Heart left ventricle (tissue), 16 donors: ENCODE results near the gene ITGBL1. TPM values are rescaled to one million over a fixed set of nuclear protein-coding genes. Genes with fewer than 3 reads are reported as not detected.

Experiments used
- ATAC-seq, 4 donors: fragments of 200-7000 bp; cut with Tn5 transposase; one replicate each; pipeline ENCODE4 v1.9.1; 2020 to 2022; ENCODE audit warnings: moderate library complexity in 4 of 4, mild to moderate bottlenecking in 3 of 4, moderate number of reproducible peaks in 1 of 4
- DNase-seq, 5 donors: peaks; one replicate each; pipeline ENCODE4 v3.0.0-alpha.2; 2020
- H3K27ac ChIP-seq, 12 donors: fragments of 200-600 bp; sonication (generic) in 4 of 12; one replicate each; pipeline versions ENCODE4 v1.5.0 to v1.8.0; 2016 to 2022; ENCODE audit warnings: mild to moderate bottlenecking in 2 of 12
- H3K27me3 ChIP-seq, 9 donors: fragments of 200-600 bp; sonication (generic) in 2 of 9; one replicate each; pipeline versions ENCODE4 v1.5.1 to v1.8.0; 2016 to 2022; ENCODE audit warnings: mild to moderate bottlenecking in 3 of 9
- H3K36me3 ChIP-seq, 9 donors: fragments of 200-600 bp; sonication (generic) in 2 of 9; one replicate each; pipeline versions ENCODE4 v1.5.0 to v1.8.0; 2018 to 2022; ENCODE audit warnings: mild to moderate bottlenecking in 2 of 9
- H3K4me1 ChIP-seq, 12 donors: fragments of 200-600 bp; sonication (generic) in 4 of 12; one replicate each; pipeline versions ENCODE4 v1.5.0 to v1.8.0; 2016 to 2022; ENCODE audit warnings: mild to moderate bottlenecking in 3 of 12
- H3K4me3 ChIP-seq, 12 donors: fragments of 200-600 bp; sonication (generic) in 4 of 12; one replicate each; pipeline versions ENCODE4 v1.5.0 to v1.8.0; 2017 to 2022; ENCODE audit warnings: mild to moderate bottlenecking in 9 of 12, moderate library complexity in 4 of 12
- H3K9me3 ChIP-seq, 12 donors: fragments of 200-600 bp; sonication (generic) in 4 of 12; one replicate each; pipeline versions ENCODE4 v1.5.0 to v1.8.0; 2016 to 2022; ENCODE audit warnings: mild to moderate bottlenecking in 1 of 12
- POLR2A ChIP-seq, 2 donors: fragments of 450-650 bp; IDR thresholded peaks; one replicate each; pipeline ENCODE4 v1.6.1; 2017; ENCODE audit warnings: antibody characterized with exemption in 2 of 2, mild to moderate bottlenecking in 2 of 2, moderate library complexity in 2 of 2
- WGBS, 4 donors: extraction: QIAGEN DNeasy Blood & Tissue Kit in 2 of 4; methylation state at CpG; one replicate each; pipeline versions ENCODE4 v1.1.5 to v1.1.7; 2013 to 2018; 5-methylcytosine and 5-hydroxymethylcytosine counted together
- intact Hi-C, 10 donors: fragments of 100-400 bp; cut with DNase I; formaldehyde crosslinking; loops; one replicate each; pipeline versions ENCODE4 v1.11.1 to v1.14.2; 2022
- polyA plus RNA-seq, 2 donors: library from polyadenylated mRNA; stranded (reverse); fragments of 200-250 nt; gene quantifications; one replicate each; pipeline ENCODE4 v1.2.3, GENCODE V29; 2013
- total RNA-seq, 9 donors: library from RNA; depleted of rRNA in 2 of 9; stranded (reverse); fragments of >200 nt in 2 of 9; fragmentation: NEBNext Ultra II Directional in 3 of 9; extraction: Animal tissue kit (Norgen Biotek cat#: 25700) in 3 of 9; gene quantifications; one replicate each; pipeline versions ENCODE4 v1.1.0 to v1.2.4, GENCODE V29; 2016 to 2023
- TF ChIP-seq, protein P1 (sequence below), 12 donors: fragments of 200-600 bp; sonication (generic) in 4 of 12; IDR thresholded peaks; one replicate each; pipeline versions ENCODE4 v1.5.0 to v1.8.0; 2018 to 2022; ENCODE audit warnings: antibody characterized with exemption in 12 of 12, mild to moderate bottlenecking in 5 of 12
- donor health status: ischemic (EF 13 %, LVEDD 7.1; RV severe dilation, severe dysfunction).
- donor health status: healthy with polysubstance abuse.
- donor health status: DM: no; HTN: yes; CAD: no.
- donor health status: DM: no; HTN: no; CAD: no.
- donor health status: ischemic (EF 25% LVEDD 6.9; RV normal size, moderate dysfunction).
- donor health status: ischemic (EF 25% LVEDD 5.7; RV mildly dilated, moderate dysfunction).
- donor health status: healthy.
- donor health status: DM: yes; HTN: yes; CAD: no.
- donor health status: ischemic (EF 35%, LVEDD 5.7; RV mildly dilated, moderate dysfunction).
- donor health status: nonischemic (EF 11% LVEDD 7.7; RV severe dilation, severe dysfunction).
- donor health status: DM: yes; HTN: yes; CAD: no.
- donor health status: PGD.
- donor health status: ischemic (EF 29% LVEDD 5.4; RV normal size, mild dysfunction).
- donor health status: nonischemic (EF 23%, LVEDD 6.1; RV moderate dilation, normal function).

ITGBL1 gene
- total and polyA plus RNA-seq, 11 donors = 0.15 to 5.9 (median 2.5) TPM

DNA sequence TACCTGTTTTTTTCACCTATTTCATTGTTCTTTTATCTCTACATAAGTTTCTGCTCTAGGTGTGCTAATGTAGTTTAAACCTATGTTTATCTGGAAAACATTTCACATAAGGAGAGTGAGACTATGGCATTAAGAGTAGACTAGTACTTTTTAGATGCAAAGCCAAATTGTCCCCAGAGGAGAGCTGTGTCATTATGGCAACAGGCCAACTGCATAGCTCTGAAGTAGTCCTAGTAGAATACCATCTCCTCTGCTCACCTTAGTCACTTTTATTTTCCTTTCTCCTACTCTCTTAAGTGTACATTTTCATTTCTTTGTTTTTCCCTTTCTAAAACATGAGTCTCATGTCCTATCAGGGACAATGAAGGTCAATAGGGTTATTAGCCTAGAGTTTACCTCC lies 123.1 kb downstream of the ITGBL1 start:
- no peaks in the 10 kb centered on the region for H3K36me3 ChIP-seq
- DNase-seq (no peak), ATAC-seq (no peak)
- intact Hi-C loops = no loop called here
- no peaks in the 10 kb centered on the region for H3K27me3 ChIP-seq
- no peak overlapping the region for H3K27ac ChIP-seq
- TF ChIP-seq POLR2A (IDR thresholded peaks at IDR 0.05) = no peak
- TF ChIP-seq, protein P1, sequence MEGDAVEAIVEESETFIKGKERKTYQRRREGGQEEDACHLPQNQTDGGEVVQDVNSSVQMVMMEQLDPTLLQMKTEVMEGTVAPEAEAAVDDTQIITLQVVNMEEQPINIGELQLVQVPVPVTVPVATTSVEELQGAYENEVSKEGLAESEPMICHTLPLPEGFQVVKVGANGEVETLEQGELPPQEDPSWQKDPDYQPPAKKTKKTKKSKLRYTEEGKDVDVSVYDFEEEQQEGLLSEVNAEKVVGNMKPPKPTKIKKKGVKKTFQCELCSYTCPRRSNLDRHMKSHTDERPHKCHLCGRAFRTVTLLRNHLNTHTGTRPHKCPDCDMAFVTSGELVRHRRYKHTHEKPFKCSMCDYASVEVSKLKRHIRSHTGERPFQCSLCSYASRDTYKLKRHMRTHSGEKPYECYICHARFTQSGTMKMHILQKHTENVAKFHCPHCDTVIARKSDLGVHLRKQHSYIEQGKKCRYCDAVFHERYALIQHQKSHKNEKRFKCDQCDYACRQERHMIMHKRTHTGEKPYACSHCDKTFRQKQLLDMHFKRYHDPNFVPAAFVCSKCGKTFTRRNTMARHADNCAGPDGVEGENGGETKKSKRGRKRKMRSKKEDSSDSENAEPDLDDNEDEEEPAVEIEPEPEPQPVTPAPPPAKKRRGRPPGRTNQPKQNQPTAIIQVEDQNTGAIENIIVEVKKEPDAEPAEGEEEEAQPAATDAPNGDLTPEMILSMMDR (IDR thresholded peaks at IDR 0.05) = no peak
- no peak overlapping the region for H3K4me3 ChIP-seq
- H3K4me1 ChIP-seq = no peaks in the 10 kb centered on the region
- no peaks in the 10 kb centered on the region for H3K9me3 ChIP-seq

DNA sequence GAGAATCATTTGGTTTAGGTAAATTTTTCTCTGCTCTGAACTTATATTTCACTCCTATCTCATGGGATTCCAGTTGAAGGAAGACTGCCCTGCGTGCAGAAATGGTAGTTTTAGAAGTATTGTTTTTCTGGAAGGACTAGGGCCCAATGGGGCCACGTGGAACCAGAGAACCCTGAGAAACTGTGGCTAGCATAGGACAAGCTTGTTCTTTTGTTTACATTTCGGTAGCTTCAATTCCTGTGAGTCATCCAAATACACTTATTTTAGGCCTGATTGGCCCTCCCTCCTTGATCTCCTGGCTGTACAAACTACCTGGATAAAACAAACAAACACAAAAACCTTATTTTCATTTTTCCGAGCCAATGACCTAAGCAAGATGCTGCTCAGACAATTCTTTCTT lies 124.0 kb downstream of the ITGBL1 start:
- ATAC-seq = peak in 1 of 4 donors; percentile 58
- no peaks in the 10 kb centered on the region for H3K4me1 ChIP-seq
- 52 to 61% (median 55%) methylated on average over 4 of the region's 4 CpGs for WGBS, 4 donors

DNA sequence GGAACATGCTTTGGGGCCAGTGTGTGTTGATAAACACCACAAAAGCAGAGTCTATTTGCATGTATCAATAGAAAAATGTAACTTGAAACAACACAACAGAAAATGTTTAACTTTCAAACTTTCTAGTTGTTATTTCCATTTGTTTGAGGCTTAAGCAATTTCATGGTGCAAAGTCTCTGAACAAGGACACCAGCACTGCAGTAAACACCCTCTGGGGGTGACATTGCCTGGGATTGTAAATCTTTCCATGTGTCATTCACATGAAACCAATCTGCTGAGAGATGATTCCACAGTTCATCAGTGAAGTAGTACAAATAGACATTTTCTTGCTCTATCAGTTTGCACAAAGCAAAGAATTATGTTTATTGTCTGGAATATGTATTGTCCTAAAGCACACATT lies 124.5 kb downstream of the ITGBL1 start:
- H3K4me3 ChIP-seq = no peak overlapping the region
- DNase-seq (no peak), ATAC-seq (no peak)
- H3K27me3 ChIP-seq = no peaks in the 10 kb centered on the region
- H3K27ac ChIP-seq = no peak overlapping the region
- H3K36me3 ChIP-seq = no peaks in the 10 kb centered on the region
- TF ChIP-seq, protein P1 (IDR thresholded peaks at IDR 0.05) = no peak
- TF ChIP-seq POLR2A (IDR thresholded peaks at IDR 0.05) = no peak
- H3K9me3 ChIP-seq = no peaks in the 10 kb centered on the region
- H3K4me1 ChIP-seq = no peaks in the 10 kb centered on the region
- intact Hi-C loops = no loop called here

More for the DNA sequence above, 124.0 kb downstream of the ITGBL1 start:
- Histone ChIP-seq H3K9me3 (no peaks in the 10 kb centered on the region), H3K27me3 (no peaks in the 10 kb centered on the region), H3K4me3 (no peak overlapping the region), H3K36me3 (no peaks in the 10 kb centered on the region), H3K27ac (peak overlapping the region in 1 of 12 donors; percentile 44)
- no peak for TF ChIP-seq POLR2A (IDR thresholded peaks at IDR 0.05)
- TF ChIP-seq, protein P1 (IDR thresholded peaks at IDR 0.05) = no peak
- intact Hi-C loops = no loop called here
- no peak for DNase-seq

DNA sequence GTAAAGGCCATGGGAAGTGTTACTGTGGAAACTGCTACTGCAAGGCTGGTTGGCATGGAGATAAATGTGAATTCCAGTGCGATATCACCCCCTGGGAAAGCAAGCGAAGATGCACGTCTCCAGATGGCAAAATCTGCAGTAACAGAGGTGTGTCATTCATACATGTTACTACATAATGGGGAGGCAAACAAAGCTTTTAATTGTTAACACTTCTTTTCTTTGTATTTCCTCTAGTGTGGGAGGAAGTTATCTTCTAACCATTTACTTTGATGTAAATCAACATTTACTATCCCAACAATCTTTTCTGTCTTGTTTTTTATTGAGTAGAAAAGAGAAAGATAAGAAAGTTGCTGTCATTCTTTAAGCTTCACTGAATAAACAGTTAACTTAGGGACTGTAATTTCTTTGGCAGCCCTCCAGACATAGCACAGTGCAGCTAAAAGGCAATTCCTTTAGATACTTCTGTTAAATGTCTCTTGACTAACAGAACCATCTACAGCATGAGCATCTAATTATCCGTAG lies 126.9 kb downstream of the ITGBL1 start:
- Histone ChIP-seq H3K36me3 (no peaks in the 10 kb centered on the region), H3K4me1 (no peaks in the 10 kb centered on the region), H3K27ac (no peak overlapping the region), H3K27me3 (no peaks in the 10 kb centered on the region), H3K4me3 (no peak overlapping the region), H3K9me3 (no peaks in the 10 kb centered on the region)
- ATAC-seq (no peak), DNase-seq (no peak)
- no peak for TF ChIP-seq POLR2A (IDR thresholded peaks at IDR 0.05)
- TF ChIP-seq, protein P1 (IDR thresholded peaks at IDR 0.05) = no peak
- intact Hi-C loops = no loop called here
- 19 to 32% (median 24%) methylated on average over 4 of the region's 4 CpGs for WGBS, 4 donors
